ENCODE measurements around the gene SREBF1.

Gene SREBF1

DNA sequence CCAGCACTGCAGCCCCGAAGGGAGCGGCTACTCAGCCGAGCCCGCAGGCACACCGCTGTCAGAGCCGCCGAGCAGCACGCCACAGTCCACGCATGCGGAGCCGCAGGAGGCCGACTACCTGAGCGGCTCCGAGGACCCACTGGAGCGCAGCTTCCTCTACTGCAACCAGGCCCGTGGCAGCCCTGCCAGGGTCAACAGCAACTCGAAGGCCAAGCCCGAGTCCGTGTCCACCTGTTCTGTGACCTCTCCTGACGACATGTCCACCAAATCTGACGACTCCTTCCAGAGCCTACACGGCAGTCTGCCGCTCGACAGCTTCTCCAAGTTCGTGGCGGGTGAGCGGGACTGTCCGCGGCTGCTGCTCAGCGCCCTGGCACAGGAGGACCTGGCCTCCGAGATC, 42.4 kb downstream of the SREBF1 start:
- no peak for DNase-seq (ENCODE audit: low spot score)

DNA sequence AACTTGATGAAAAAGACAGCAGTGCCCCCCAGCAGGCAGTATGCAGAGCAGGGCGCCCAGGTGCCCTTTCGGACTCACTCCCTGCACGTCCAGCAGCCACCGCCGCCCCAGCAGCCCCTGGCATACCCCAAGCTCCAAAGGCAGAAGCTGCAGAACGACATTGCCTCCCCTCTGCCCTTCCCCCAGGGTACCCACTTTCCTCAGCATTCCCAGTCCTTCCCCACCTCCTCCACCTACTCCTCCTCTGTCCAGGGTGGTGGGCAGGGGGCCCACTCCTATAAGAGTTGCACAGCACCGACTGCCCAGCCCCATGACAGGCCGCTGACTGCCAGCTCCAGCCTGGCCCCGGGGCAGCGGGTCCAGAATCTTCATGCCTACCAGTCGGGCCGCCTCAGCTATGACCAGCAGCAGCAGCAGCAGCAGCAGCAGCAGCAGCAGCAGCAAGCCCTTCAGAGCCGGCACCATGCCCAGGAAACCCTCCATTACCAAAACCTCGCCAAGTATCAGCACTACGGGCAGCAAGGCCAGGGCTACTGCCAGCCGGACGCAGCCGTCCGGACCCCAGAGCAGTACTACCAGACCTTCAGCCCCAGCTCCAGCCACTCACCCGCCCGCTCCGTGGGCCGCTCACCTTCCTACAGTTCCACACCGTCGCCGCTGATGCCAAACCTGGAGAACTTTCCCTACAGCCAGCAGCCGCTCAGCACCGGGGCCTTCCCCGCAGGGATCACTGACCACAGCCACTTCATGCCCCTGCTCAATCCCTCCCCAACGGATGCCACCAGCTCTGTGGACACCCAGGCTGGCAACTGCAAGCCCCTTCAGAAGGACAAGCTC, 43.2 kb downstream of the SREBF1 start:
- no peak for DNase-seq (ENCODE audit: low spot score)

DNA sequence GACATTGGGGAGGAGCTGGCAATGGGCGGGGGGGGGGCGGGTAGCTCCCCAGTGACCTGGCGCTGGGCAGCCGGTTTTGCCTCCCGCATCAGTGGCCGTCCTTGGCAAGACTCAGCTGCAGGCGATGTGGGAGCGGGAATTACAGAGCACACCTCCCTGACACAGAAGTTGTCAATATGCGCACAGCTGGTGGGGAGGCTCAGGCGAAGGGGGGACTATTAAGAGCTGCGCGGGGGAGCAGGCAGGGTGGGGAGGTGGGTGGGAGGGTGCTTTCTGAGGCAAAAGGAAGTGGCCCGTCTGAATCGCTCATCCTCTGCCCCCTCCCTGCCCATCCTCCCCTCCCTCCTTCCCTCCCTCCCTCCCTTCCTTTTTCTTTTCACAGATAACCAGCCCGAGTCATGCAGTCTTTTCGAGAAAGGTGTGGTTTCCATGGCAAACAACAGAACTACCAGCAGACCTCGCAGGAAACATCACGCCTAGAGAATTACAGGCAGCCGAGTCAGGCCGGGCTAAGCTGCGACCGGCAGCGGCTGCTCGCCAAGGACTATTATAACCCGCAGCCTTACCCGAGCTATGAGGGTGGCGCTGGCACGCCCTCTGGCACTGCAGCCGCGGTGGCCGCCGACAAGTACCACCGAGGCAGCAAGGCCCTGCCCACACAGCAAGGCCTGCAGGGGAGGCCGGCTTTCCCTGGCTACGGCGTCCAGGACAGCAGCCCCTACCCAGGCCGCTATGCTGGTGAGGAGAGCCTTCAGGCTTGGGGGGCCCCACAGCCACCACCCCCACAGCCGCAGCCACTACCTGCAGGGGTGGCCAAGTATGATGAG, 44.0 kb downstream of the SREBF1 start:
- no peak for DNase-seq (ENCODE audit: low spot score)

DNA sequence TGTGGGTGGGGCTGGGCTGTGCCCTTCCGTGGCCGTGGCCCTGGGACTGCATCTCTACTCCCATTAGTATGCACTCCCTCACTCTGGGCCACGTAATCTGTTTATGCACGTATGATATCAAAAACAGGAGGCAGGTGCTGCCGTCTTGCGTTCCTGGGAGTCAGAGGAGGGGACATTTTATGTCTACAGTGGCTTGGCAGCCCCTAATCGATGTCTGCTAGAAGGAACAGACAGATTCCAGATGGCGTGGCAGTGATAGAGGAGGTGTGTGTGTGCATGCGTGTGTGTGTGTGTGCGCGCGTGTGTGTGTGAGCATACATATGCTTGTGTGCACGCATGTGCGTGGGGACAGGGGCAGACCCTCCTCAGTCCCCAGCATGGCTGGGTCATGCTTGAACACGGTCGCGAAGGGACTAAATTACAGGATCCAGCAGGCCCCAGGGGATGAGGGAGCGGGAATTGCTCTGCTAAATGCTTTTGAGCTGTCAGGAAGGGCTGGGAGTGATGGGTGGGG, 44.7 kb downstream of the SREBF1 start:
- DNase-seq (ENCODE audit: low spot score), result no peak

DNA sequence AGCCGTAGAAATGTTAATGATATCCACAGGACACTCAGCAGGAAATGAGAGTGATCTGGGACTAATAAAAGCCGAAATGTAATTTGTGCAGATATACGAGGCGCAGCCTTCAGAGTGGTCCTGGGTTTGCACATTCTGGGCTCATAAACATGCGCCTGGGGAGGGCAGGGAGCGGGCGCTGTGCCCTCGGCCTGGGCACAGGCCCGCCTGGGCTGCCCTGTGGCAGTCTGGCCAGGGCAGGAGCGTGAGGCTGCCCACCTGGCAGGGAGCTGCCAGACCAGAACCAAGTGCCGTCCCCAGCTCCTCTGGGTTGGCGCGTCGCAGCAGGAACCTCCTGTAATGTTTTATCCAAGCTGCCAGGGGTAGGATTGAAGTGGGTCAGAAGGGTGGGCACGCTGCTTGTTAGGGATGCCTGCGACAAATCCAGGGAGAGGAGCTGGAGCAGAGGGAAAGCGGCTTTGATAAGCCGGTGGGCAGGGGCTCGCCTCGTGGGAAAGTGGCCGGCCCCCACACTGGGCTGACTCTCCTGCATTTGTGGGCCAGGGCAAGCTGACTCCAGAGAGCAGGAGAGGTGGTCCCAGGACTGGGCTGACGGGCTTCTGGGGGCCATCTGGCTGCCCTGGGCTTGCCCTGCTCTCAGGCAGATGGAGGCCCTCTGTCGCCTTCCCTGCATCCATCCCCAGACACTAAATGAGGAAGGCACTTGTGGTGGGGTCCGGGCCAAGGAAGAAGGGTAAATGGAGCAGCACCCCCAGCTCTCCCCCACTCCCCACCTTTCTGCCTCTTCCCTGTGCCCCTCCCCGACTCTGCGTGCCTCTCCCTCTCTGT, 45.9 kb downstream of the SREBF1 start:
- DNase-seq (ENCODE audit: low spot score), result no peak

DNA sequence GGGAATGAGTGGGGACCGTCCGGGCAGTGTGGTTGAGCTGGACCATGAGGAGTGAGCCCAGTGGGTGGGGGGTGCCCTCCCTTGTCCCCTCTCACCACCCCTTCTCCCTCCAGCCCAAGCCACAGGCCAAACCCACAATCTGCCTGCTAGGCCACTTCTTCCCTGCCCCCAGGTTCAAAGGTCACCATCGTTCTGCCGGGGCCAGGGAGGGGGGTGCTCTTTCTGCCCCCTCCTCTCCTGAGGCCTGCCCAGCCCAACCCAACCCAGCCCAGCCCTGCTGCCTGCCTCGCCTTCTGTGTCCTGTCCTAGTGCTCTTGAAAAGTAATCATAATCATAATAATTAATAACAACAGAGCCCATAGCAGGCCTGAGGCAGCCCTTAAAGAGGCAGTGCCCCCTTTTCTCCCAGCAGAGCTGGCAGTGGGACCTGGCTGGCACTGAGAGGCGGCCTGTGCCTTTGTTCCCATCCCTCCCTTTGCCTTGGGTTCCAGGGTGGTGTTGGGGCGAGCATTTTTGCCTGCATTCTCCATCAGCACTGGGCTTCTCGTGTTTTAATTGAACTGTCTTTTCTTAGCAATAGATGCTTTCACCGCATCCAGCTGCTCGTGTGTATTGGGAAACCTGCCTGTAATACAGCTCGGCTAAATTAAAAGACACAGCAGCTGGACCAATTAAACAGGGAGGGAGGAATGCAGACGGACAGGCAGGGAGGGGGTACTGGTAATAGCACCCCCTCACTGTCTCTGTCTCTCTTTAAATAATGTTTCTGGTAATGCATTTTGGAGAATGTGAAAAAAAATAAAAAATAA, 46.8 kb downstream of the SREBF1 start:
- DNase-seq (ENCODE audit: low spot score), result no peak

DNA sequence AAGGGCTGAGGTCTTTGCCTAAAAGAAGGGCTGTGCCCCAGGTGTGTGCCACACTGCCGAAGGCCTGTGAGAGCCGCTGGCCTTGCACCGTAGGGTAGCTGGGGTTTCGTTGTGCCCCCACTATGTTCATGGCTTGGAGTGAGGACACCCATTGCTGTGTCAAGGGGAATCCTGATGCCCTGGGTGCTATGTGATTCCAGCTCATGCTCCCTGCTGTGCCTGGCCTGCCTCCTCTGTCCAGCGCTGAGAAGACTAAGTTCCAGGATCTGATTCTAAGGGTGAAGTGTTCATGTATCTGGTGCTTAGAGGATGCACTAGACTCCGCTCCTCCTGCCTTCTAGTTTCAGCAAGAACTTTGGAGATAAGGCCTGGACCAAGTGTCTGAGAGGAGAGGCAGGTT, 47.4 kb downstream of the SREBF1 start:
- no peak for DNase-seq (ENCODE audit: low spot score)

DNA sequence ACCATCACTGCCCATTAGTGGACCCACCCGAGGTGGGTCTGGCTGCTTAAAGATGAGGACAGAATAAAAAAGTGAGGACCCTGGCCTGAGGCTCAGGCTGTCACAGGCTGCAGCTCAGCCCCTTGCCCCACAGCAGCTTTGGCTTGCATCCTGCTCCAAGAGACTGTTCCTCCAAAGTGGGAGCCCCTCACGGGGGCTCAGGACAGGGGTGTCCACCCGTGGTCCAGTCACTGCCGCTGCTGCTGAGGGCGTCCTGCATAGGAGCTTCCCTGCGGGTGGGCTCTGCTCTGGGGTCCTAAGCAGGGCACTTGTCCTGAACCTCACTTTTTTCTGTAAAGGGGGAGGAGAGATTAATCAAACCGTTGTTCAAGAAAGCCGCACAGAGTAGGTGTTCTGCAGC, 47.8 kb downstream of the SREBF1 start:
- no peak for DNase-seq (ENCODE audit: low spot score)

DNA sequence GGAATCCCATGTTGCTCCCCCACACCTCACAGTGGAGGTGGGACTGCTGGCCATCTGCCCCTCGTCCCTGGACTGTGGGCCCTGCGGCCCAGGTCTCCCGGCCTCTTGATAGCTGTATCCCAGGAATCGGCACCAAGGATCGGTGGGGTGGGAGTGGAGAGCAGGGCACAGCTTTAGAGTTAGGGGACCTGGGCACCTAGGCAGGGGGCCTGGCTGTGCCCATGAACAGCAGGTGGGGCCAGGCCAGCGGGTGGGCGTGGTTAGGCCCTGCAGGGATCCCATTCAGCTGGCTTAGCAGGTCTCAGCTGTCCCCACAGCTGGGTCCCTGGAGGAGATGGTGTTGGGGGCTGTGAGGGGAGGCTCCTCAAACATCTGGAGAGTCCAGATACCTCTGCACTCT, 49.2 kb downstream of the SREBF1 start:
- DNase-seq (ENCODE audit: low spot score), result no peak

DNA sequence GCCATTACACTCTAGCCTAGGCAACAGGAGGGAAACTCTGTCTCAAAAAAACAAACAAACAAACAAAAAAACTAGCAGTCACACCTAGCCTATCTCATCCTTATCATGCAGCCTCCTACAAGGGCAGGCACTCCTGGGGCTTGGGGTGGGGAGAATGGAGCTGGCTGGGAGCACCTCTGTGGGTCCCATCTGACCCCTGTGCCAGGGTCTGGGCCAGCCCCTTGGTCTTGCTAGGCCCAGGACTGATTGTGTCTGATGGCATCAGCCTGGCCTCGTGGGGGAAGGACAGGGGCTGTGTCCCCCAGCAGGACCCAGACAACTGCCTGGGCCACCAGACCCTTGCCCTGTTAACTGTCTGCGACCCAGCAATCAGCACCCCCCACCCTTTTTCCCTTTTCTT, 49.8 kb downstream of the SREBF1 start:
- no peak for DNase-seq (ENCODE audit: low spot score)

DNA sequence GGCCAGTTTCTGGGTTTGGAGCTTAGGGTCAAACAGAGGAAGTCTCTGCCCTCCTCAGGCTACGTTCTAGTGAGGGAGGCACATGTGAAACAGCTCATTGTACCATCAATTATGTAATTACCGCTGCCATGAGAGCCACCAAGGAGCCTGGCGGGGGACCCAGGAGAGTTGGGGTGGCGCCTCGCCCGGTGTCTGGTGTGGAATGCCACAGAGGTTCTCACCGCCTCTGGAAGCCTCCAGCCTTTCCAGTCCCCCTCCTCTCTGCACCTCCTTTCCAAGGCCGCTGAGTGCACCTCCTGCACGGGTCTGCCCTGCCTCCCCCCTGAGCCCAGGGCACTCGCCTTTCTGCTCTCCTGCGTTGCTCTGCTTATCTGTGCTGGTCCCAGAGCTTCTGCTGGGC, 51.4 kb downstream of the SREBF1 start:
- DNase-seq (ENCODE audit: low spot score), result no peak

DNA sequence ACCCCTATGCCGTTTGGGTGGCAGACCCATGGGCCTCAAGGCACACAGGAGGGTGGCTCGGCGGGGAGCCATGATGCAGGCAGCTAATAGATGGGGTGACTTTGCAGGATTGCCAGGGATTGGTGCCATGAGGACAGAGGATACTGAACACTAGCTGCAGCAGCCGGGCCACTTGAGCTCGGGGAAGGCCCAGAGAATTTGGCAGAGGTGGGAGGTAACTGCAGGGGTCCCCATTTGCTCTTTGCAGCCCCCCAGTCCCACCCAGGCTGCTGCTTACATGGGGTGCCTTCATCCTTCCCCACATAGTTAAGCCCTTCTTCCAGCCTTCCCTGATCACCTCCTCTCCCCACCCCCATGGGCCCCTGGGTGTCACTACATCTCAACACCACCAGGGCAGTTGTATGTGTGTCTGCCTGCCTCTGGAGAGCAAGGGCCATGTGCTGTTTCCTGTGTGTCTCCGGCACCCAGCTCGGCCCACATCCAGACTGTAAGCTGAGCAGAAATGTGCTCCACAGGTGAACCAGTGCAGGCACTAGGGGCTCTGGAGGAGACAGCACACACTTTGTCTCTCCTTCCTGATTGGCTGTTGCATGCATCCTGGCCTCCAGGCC, 52.0 kb downstream of the SREBF1 start:
- no peak for DNase-seq (ENCODE audit: low spot score)

DNA sequence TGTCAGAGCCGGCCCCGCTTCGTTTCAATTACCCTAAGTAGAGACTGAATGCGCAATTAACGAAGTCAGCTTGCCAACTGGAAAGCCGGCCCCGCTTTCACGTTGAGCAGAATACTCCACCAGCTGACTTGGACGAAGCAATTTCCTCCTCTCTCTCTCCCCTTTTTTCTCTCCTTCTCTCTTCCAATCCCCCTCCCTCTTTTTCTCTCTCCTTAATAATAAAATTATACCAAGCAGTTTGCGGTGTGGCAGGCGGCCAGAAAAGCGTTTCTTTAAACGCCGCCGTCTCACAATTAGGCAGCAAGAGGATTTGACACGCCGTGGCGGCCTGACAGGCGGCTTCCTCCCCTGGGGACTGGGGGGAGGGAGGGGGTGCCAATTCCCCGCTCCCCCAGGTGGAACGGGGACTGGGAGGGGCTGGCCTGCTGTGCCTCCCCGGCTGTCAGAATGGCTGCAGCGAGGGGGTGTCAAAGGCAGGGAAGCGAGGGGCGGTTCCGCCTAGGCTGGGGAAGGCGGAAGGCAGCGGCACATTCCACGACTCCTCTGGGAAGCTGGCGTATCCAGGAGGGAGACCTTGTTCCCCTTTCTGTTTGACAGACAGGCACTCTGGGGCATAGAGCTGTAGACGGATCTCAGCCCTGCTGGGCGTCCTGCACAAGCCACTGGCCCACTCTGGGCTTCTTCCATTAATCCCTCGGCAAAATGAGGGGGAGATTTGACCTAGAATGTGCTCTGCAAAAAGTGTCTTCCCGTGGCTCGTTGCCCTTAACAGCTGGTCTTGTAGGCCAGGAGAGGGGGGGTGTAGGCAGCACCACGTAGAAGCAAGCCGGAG, 52.7 kb downstream of the SREBF1 start:
- DNase-seq (ENCODE audit: low spot score), result peak; percentile 81

DNA sequence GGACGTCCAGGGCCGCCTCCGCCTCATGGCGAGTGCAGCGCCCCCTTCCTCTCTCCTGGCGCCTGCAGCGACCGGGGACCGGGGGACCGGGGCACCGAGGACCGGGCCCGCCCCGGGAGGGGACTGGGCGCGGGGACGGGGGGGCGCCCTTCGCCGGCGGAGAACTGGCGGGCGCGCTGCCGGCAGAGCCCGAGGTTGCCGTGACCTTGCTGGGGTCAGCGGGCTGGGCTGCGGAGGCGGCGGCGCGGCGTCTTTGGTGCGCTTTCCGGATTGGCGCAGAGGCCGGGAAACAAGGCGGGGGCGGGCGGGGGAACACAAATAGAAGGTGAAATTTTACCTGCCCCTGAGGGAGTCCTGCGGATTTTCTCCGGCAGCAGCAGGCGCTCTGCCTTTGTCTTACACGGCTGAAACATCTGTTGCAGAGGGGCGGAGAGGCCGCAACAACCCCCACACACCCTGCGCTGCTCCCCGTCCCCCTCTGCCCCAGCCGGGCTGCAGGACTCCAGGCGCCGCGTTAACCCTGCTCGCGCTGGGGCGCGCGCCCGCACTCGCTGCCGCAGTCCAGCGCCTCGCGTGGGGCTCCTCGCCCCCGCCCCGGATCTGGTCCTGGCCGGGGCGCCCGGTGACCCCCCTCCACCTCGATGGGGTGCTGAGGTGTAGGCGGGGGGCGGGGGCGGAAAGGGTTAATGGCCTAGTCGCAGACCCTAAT, 53.5 kb downstream of the SREBF1 start:
- DNase-seq (ENCODE audit: low spot score), result peak; percentile 79

DNA sequence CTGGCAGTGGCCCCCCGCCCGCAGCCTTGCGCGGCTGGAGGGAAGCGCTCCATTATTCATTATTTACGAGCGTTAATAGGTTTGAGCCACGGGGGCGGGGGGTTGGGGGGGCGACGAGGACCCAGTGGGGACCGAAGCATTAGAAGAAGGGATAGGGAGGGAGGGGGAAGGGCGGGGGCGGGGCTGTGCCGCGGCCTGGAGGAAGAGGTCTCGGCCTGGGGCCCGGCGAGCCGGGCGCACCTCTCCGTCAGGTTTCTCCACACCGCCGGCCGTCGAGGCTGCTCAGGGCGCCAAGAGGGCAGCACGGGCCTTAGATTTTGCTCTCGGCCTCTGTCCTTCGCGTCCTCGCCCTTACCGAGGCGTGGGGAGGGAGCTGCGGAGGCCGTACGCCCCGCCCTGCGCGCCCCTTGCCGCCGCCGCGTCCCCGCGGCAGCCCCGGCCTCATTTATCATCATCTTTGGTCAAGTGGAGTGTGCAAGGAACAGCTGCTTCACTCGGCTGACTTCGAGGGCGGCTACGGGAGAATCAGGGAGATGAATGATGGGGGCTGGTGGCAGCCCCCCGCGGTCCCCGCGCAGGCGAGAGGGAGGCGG, 54.2 kb downstream of the SREBF1 start:
- no peak for DNase-seq (ENCODE audit: low spot score)

DNA sequence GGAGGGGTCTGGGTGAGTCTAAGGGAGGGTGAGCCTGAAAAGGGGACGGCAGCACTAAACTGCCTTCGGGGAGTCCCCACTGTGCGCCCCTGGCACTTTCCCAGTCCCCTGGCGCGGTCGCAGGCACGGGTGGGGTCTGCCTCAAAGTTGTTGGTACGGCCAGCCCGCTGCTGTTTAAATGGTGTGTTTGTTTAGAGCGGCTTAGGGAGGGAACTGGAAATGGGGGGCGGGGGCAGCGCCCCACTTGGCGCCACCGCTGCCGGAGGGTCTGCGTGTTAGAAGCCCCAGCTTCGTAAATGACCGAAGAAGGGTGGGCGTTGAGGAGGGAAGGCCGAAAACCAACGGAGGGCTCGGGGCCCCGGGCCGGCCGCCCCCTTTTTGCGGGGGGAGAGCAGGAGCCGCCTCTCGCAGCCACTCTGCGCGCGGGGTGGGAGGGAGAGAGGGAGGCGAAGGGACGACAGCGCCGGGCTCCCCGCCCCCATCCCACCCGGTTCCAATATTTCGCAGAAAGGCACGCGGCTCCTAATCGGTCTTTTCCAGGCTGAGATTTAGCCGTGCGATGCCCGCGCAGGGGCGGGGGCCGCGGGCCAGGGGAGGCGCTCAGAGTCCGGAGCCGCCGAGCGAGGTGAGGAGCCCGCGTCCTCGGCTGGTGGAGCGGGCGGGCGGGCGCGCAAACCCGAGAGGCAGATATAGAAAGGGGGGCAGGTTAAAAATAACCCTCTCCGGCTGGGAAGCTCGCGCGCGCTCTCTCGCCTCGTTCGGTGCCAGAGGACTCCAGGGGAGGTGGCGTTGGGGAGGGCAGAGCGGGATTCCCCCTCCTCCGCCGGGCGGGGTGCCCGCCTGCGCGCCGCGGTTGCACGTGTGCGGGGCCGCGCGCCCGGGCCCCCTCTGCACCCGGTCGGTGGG, 54.9 kb downstream of the SREBF1 start:
- DNase-seq (ENCODE audit: low spot score), result peak; percentile 86

DNA sequence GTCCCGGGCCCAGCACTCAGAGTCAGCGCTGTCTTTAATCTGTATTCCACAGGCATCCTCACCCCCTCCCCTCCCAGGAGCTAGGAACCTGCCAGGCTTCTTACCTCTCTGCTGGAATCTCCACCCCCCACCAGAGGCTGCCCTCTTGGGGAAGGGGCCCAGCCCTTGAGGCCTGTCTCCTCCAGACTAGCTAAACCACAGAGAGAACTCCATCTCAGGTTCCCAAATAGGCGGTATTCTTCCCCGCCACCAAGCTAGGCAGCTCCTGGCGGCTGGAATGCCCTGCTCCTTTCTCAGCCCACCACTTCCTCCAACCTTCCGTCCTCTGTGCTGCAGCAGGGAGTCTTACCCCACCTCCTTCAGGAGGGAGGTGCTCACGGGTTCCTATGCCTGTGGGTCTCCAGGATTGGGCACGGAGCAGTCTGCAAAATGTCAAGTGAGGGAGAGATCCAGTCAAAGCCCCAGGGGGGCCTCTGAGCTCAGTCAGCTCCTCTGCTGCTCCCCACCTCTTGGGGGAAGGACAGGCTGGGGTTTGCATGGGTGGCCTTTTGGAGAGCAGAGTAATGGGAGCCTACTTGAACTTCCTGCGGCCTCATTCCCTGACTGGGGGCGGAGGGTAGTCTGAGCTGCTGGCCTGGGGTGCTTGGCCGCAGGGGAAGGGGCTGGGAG, 55.7 kb downstream of the SREBF1 start:
- no peak for DNase-seq (ENCODE audit: low spot score)

Data from left forelimb (tissue), 1 donor.